ENCODE results near the gene PICK1. TPM values are rescaled to one million over a fixed set of nuclear protein-coding genes. Genes with fewer than 3 reads are reported as not detected.

The PICK1 gene
- polyA plus RNA-seq, 1 donor (not counting 4 experiments of a cell fraction or from before 2014, with no cell fraction given) = 26.8 TPM

GRCh38 chr22:38031491-38031890 lies 25.7 kb upstream of the PICK1 start:
- Histone ChIP-seq H3K9me1 (ENCODE audit: control insufficient read depth, extremely low read depth, insufficient read depth, low read length) (no peaks in the 10 kb centered on the region), H3K9me3 (ENCODE audit: control insufficient read depth, low read depth, low read length) (no peaks in the 10 kb centered on the region), H3K27ac (ENCODE audit: control insufficient read depth, insufficient read depth, low read length) (no peak overlapping the region), H3K4me1 (ENCODE audit: control insufficient read depth, extremely low read depth, insufficient read depth, low read length) (peaks cover 10% of the 10 kb centered on the region), H3K4me2 (ENCODE audit: control insufficient read depth, extremely low read depth, insufficient read depth, low read depth, low read length) (no peak overlapping the region), H3K4me3 (ENCODE audit: control insufficient read depth in 2 of 3, extremely low read depth in 1 of 3, insufficient read depth in 2 of 3, low read depth in 1 of 3, low read length in 3 of 3) (no peak overlapping the region), H3K36me3 (ENCODE audit: control insufficient read depth in 2 of 2, extremely low read depth in 1 of 2, insufficient read depth in 2 of 2, low read length in 2 of 2) (no peaks in the 10 kb centered on the region), H2AFZ (ENCODE audit: control insufficient read depth, low read length) (no peak overlapping the region), H3K9ac (ENCODE audit: control insufficient read depth, extremely low read depth, insufficient read depth, low read length) (no peak overlapping the region), H3K27me3 (ENCODE audit: control insufficient read depth, extremely low read depth, insufficient read depth, low read length) (peaks cover 4% of the 10 kb centered on the region), H4K20me1 (ENCODE audit: control insufficient read depth, extremely low read depth, insufficient read depth, low read length) (no peaks in the 10 kb centered on the region), H3K79me2 (ENCODE audit: control insufficient read depth, insufficient read depth, low read length) (no peaks in the 10 kb centered on the region)
- dilution Hi-C loops (cut with MboI; ENCODE audit: extremely low pct_ligation_motif_present, low sequenced_read_pairs) = no loop called here
- DNase-seq (ENCODE audit: low read depth, low spot score) (no peak), FAIRE-seq (no peak)
- TF ChIP-seq, protein P1, sequence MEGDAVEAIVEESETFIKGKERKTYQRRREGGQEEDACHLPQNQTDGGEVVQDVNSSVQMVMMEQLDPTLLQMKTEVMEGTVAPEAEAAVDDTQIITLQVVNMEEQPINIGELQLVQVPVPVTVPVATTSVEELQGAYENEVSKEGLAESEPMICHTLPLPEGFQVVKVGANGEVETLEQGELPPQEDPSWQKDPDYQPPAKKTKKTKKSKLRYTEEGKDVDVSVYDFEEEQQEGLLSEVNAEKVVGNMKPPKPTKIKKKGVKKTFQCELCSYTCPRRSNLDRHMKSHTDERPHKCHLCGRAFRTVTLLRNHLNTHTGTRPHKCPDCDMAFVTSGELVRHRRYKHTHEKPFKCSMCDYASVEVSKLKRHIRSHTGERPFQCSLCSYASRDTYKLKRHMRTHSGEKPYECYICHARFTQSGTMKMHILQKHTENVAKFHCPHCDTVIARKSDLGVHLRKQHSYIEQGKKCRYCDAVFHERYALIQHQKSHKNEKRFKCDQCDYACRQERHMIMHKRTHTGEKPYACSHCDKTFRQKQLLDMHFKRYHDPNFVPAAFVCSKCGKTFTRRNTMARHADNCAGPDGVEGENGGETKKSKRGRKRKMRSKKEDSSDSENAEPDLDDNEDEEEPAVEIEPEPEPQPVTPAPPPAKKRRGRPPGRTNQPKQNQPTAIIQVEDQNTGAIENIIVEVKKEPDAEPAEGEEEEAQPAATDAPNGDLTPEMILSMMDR (optimal IDR thresholded peaks at IDR 0.05 in 1 of 3, IDR thresholded peaks at IDR 0.05 in 1 of 3, conservative IDR thresholded peaks at IDR 0.05 in 1 of 3; ENCODE audit: extremely low read depth in 1 of 3, insufficient read depth in 2 of 3, low read length in 3 of 3) = no peak
- no peak for TF ChIP-seq EZH2 (IDR thresholded peaks at IDR 0.05; ENCODE audit: low read length)

DNA sequence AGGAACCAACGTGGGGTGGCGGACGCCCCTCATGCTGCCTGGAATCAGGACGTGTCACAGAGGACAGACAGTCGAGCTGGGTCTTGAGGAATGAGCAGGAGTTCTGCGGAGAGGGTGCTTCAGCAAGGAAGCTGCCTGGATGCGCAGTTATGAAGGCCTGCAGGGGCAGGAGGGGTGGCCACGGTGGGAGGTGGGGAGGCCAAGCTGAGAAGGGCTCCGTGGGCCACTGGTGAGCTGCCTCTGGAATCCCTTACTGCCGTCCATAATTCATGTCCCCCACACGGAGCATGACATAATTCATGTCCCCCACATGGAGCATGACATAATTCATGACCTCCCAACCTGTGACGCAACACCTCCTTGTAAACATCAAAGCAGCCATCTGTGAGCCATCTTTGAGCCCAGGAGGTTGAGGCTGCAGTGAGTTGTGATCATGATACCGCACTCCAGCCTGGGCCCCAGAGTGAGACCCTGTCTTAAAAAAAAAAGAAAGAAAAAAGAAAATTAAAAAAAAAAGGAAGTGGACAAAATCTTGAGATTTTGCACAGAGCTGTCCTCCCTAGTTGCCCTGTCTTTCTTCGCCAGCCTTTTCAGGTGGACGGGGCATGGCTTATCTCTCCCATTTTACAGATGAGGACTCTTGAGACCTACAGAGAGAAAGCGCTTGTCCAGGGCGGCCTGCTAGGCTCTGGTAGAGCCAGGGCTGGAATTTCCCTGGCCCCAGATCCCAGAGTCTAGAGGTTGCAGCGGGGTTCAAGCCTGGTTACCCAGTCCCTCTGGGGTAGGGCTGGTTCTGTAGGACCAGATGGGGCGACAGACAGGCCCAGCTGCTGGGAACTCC lies 24.3 kb upstream of the PICK1 start:
- DNase-seq (ENCODE audit: low read depth, low spot score) (no peak), FAIRE-seq (no peak)
- no peaks in the 10 kb centered on the region for H4K20me1 ChIP-seq (ENCODE audit: control insufficient read depth, extremely low read depth, insufficient read depth, low read length)
- TF ChIP-seq, protein P1 (optimal IDR thresholded peaks at IDR 0.05 in 1 of 3, IDR thresholded peaks at IDR 0.05 in 1 of 3, conservative IDR thresholded peaks at IDR 0.05 in 1 of 3; ENCODE audit: extremely low read depth in 1 of 3, insufficient read depth in 2 of 3, low read length in 3 of 3) = no peak
- TF ChIP-seq EZH2 (IDR thresholded peaks at IDR 0.05; ENCODE audit: low read length) = no peak
- H3K4me3 ChIP-seq (ENCODE audit: control insufficient read depth in 2 of 3, extremely low read depth in 1 of 3, insufficient read depth in 2 of 3, low read depth in 1 of 3, low read length in 3 of 3) = no peak overlapping the region
- H3K9ac ChIP-seq (ENCODE audit: control insufficient read depth, extremely low read depth, insufficient read depth, low read length) = no peak overlapping the region
- H3K4me1 ChIP-seq (ENCODE audit: control insufficient read depth, extremely low read depth, insufficient read depth, low read length) = peaks cover 10% of the 10 kb centered on the region
- H3K27ac ChIP-seq (ENCODE audit: control insufficient read depth, insufficient read depth, low read length) = no peak overlapping the region
- H3K36me3 ChIP-seq (ENCODE audit: control insufficient read depth in 2 of 2, extremely low read depth in 1 of 2, insufficient read depth in 2 of 2, low read length in 2 of 2) = no peaks in the 10 kb centered on the region
- H3K9me1 ChIP-seq (ENCODE audit: control insufficient read depth, extremely low read depth, insufficient read depth, low read length) = no peaks in the 10 kb centered on the region
- no peak overlapping the region for H3K4me2 ChIP-seq (ENCODE audit: control insufficient read depth, extremely low read depth, insufficient read depth, low read depth, low read length)
- dilution Hi-C loops (cut with MboI; ENCODE audit: extremely low pct_ligation_motif_present, low sequenced_read_pairs) = no loop called here
- no peaks in the 10 kb centered on the region for H3K9me3 ChIP-seq (ENCODE audit: control insufficient read depth, low read depth, low read length)
- H3K27me3 ChIP-seq (ENCODE audit: control insufficient read depth, extremely low read depth, insufficient read depth, low read length) = peaks cover 4% of the 10 kb centered on the region
- no peak overlapping the region for H2AFZ ChIP-seq (ENCODE audit: control insufficient read depth, low read length)
- H3K79me2 ChIP-seq (ENCODE audit: control insufficient read depth, insufficient read depth, low read length) = no peaks in the 10 kb centered on the region

Measured in keratinocyte (primary cell).